HEK293 (cell line): ENCODE data around the gene MCM5.
A peak's percentile ranks its signal among the peaks of the same experiment; 100 is the strongest.

Source experiments
- CTCF ChIA-PET: fragments of 350-600 bp; formaldehyde crosslinking; extraction: SDS; loops from one replicate; lab custom pipeline; 2021; ENCODE audit warnings: antibody characterized with exemption; lab: Yijun Ruan, JAX
- POLR2A ChIA-PET: fragments of 300-600 bp; formaldehyde crosslinking; extraction: SDS; loops from one replicate; lab custom pipeline; 2020; ENCODE audit warnings: antibody characterized with exemption, inconsistent platforms; lab: Yijun Ruan, JAX
- H3K27ac ChIP-seq: fragments of 200-500 bp; sonication (Bioruptor generic); 2 replicates; pipeline ENCODE4 v1.5.1; 2014; ENCODE audit warnings: low read depth, low read length, control low read depth, inconsistent platforms; ENCODE audit errors: extremely low read depth
- H3K36me3 ChIP-seq, 2 experiments: fragments of 200-500 bp in 1 of 2; sonication (Bioruptor generic) in 1 of 2; 1 replicate in 1 of 2; 2 replicates in 1 of 2; pipeline ENCODE4 v1.5.1; 2014 to 2017; ENCODE audit warnings: inconsistent platforms in 2 of 2, low read length in 2 of 2; ENCODE audit not compliant: control insufficient read depth in 2 of 2, insufficient read depth in 1 of 2
- H3K4me1 ChIP-seq: fragments of 200-500 bp; sonication (Bioruptor generic); 2 replicates; pipeline ENCODE4 v1.5.1; 2014; ENCODE audit warnings: mild to moderate bottlenecking, low read length, inconsistent platforms; ENCODE audit not compliant: control insufficient read depth, insufficient read depth
- H3K4me3 ChIP-seq: 2 replicates; pipeline ENCODE4 v1.5.1; 2011; ENCODE audit warnings: low read depth, mild to moderate bottlenecking, control low read depth, low read length, moderate library complexity
- H3K9me3 ChIP-seq: fragments of 200-500 bp; sonication (Bioruptor generic); 2 replicates; pipeline ENCODE4 v1.5.1; 2014; ENCODE audit warnings: low read depth, low read length, inconsistent platforms; ENCODE audit not compliant: control insufficient read depth, insufficient read depth
- EGR2 ChIP-seq: fragments of 450-650 bp; formaldehyde crosslinking; IDR thresholded peaks from 2 replicates; pipeline ENCODE4 v1.5.1; 2016; ENCODE audit warnings: low read depth, missing biosample characterization, missing genetic modification characterization
- MEIS1 ChIP-seq: sonication (generic); formaldehyde crosslinking; IDR thresholded peaks from 2 replicates; pipeline ENCODE4 v1.8.1; 2022; ENCODE audit warnings: missing genetic modification reagents, mild to moderate bottlenecking, borderline replicate concordance
- TSHZ1 ChIP-seq: fragments of 450-650 bp; formaldehyde crosslinking; IDR thresholded peaks from 2 replicates; pipeline ENCODE4 v1.5.1; 2016; ENCODE audit warnings: missing biosample characterization, missing genetic modification characterization, borderline replicate concordance
- ZBTB17 ChIP-seq: fragments of 450-650 bp; formaldehyde crosslinking; IDR thresholded peaks from 2 replicates; pipeline ENCODE4 v1.5.1; 2016; ENCODE audit warnings: missing biosample characterization, missing genetic modification characterization
- ZEB2 ChIP-seq: fragments of 450-650 bp; formaldehyde crosslinking; IDR thresholded peaks from 2 replicates; pipeline ENCODE4 v1.5.1; 2016; ENCODE audit warnings: missing biosample characterization, missing genetic modification characterization
- ZFHX2 ChIP-seq: fragments of 450-650 bp; formaldehyde crosslinking; conservative IDR thresholded peaks from 2 replicates; pipeline ENCODE4 v1.5.1; 2016; ENCODE audit warnings: missing biosample characterization, missing genetic modification characterization
- ZNF112 ChIP-seq: fragments of 450-650 bp; formaldehyde crosslinking; IDR thresholded peaks from 2 replicates; pipeline ENCODE4 v1.5.0; 2017; ENCODE audit warnings: missing biosample characterization, missing genetic modification characterization
- ZNF121 ChIP-seq: fragments of 450-650 bp; formaldehyde crosslinking; IDR thresholded peaks from 2 replicates; pipeline ENCODE4 v1.5.1; 2016; ENCODE audit warnings: missing biosample characterization, missing genetic modification characterization
- ZNF223 ChIP-seq: fragments of 450-650 bp; formaldehyde crosslinking; IDR thresholded peaks from 2 replicates; pipeline ENCODE4 v1.5.1; 2016; ENCODE audit warnings: missing biosample characterization, missing genetic modification characterization
- ZNF354C ChIP-seq: fragments of 450-650 bp; formaldehyde crosslinking; IDR thresholded peaks from 2 replicates; pipeline ENCODE4 v1.5.1; 2016; ENCODE audit warnings: missing biosample characterization, missing genetic modification characterization, low read depth, borderline replicate concordance
- ZNF366 ChIP-seq: fragments of 450-650 bp; formaldehyde crosslinking; conservative IDR thresholded peaks from 2 replicates; pipeline ENCODE4 v1.5.1; 2016; ENCODE audit warnings: missing biosample characterization, missing genetic modification characterization
- ZNF404 ChIP-seq: fragments of 450-650 bp; formaldehyde crosslinking; IDR thresholded peaks from 2 replicates; pipeline ENCODE4 v1.5.1; 2017; ENCODE audit warnings: missing biosample characterization, missing genetic modification characterization
- ZNF433 ChIP-seq: fragments of 450-650 bp; formaldehyde crosslinking; IDR thresholded peaks from 2 replicates; pipeline ENCODE4 v1.5.1; 2016; ENCODE audit warnings: missing biosample characterization, missing genetic modification characterization, low read depth
- ZNF473 ChIP-seq: fragments of 450-650 bp; formaldehyde crosslinking; IDR thresholded peaks from 2 replicates; pipeline ENCODE4 v1.5.1; 2017; ENCODE audit warnings: missing biosample characterization, missing genetic modification characterization
- ZNF488 ChIP-seq: fragments of 450-650 bp; formaldehyde crosslinking; IDR thresholded peaks from 2 replicates; pipeline ENCODE4 v1.5.1; 2016; ENCODE audit warnings: missing biosample characterization, missing genetic modification characterization
- ZNF521 ChIP-seq: fragments of 450-650 bp; formaldehyde crosslinking; IDR thresholded peaks from 2 replicates; pipeline ENCODE4 v1.5.1; 2017; ENCODE audit warnings: missing biosample characterization, mild to moderate bottlenecking, missing genetic modification characterization
- ZNF596 ChIP-seq: fragments of 450-650 bp; IDR thresholded peaks from 2 replicates; pipeline ENCODE4 v1.5.0; 2018; ENCODE audit warnings: missing biosample characterization, mild to moderate bottlenecking, missing genetic modification characterization, moderate library complexity
- ZNF610 ChIP-seq: fragments of 450-650 bp; formaldehyde crosslinking; IDR thresholded peaks from 2 replicates; pipeline ENCODE4 v1.5.1; 2016; ENCODE audit warnings: missing biosample characterization, missing genetic modification characterization, borderline replicate concordance
- ZNF623 ChIP-seq: fragments of 450-650 bp; formaldehyde crosslinking; IDR thresholded peaks from 2 replicates; pipeline ENCODE4 v1.5.1; 2016; ENCODE audit warnings: missing biosample characterization, missing genetic modification characterization
- ZNF692 ChIP-seq: fragments of 450-650 bp; formaldehyde crosslinking; IDR thresholded peaks from 2 replicates; pipeline ENCODE4 v1.5.1; 2016; ENCODE audit warnings: missing biosample characterization, missing genetic modification characterization
- ZNF704 ChIP-seq: fragments of 450-650 bp; formaldehyde crosslinking; IDR thresholded peaks from 2 replicates; pipeline ENCODE4 v1.5.1; 2016; ENCODE audit warnings: missing biosample characterization, missing genetic modification characterization

MCM5 gene

GRCh38 chr22:35460688-35461087, 60.7 kb downstream of the MCM5 start (continued):
- TF ChIP-seq TSHZ1: no peak
- no peak for TF ChIP-seq ZNF112 (tag by site-specific recombination)
- TF ChIP-seq ZNF623 (tag by site-specific recombination): no peak
- TF ChIP-seq ZNF354C: no peak
- TF ChIP-seq ZNF488 (tag by site-specific recombination): no peak
- no peak for TF ChIP-seq ZNF404 (tag by site-specific recombination)
- TF ChIP-seq ZNF596 (tag by site-specific recombination): no peak
- TF ChIP-seq ZNF433: no peak

GRCh38 chr22:35462498-35463230, 62.7 kb downstream of the MCM5 start:
- CTCF ChIA-PET: interaction anchor here (1.0 kb wide), 1 partner anchor 120 kb away, joined by 3 read pairs; no protein-coding TSS in a partner anchor
- Histone ChIP-seq H3K4me1 (no peaks in the 10 kb centered on the region), H3K4me3 (no peak overlapping the region), H3K27ac (no peak overlapping the region), H3K9me3 (no peaks in the 10 kb centered on the region)
- TF ChIP-seq EGR2 (peak; percentile 88; the same call in 1 of the 2 replicates), ZNF223 (0 out of 2 replicates have a peak, but pooled peaks have one; percentile 2), ZFHX2 (tag by site-specific recombination) (peak; percentile 93), ZNF112 (tag by site-specific recombination) (no peak)
- TF ChIP-seq, all 188 proteins: peak for 3
- H3K36me3 ChIP-seq: peaks cover 0 to 5% of the 10 kb centered on the region in 2 experiments; a peak in 2 of 3 replicates
- POLR2A ChIA-PET: no interaction called here

- CTCF ChIA-PET: interaction anchor here (1.0 kb wide), 1 partner anchor 119 kb away, joined by 3 read pairs; no protein-coding TSS in a partner anchor
- H3K36me3 ChIP-seq: peaks cover 0 to 5% of the 10 kb centered on the region in 2 experiments; a peak in 2 of 3 replicates
- H3K27ac ChIP-seq: no peak overlapping the region
- POLR2A ChIA-PET: interaction anchor here (0.6 kb wide), 1 partner anchor 151 kb away, joined by 4 read pairs; no protein-coding TSS in a partner anchor
- peak; percentile 99 for TF ChIP-seq ZNF366 (tag by site-specific recombination)
- TF ChIP-seq ZNF521 (tag by site-specific recombination): no peak
- no peak for TF ChIP-seq ZNF692
- no peak for TF ChIP-seq ZNF121
- no peak for TF ChIP-seq ZNF704 (tag by site-specific recombination)
- TF ChIP-seq MEIS1: no peak
- TF ChIP-seq ZEB2: no peak
- peak; percentile 97 for TF ChIP-seq EGR2
- peak; percentile 87 for TF ChIP-seq ZFHX2 (tag by site-specific recombination)
- no peak for TF ChIP-seq ZNF473 (tag by site-specific recombination)
- TF ChIP-seq ZNF610 (tag by site-specific recombination): no peak
- TF ChIP-seq ZBTB17: peak; percentile 98
- TF ChIP-seq, all 188 proteins: peak for 4
- H3K9me3 ChIP-seq: no peaks in the 10 kb centered on the region
- H3K4me1 ChIP-seq: no peaks in the 10 kb centered on the region
- no peak overlapping the region for H3K4me3 ChIP-seq
Observed at GRCh38 chr22:35463231-35463933, 63.4 kb downstream of the MCM5 start.
